Tibial nerve (tissue), 4 donors: ENCODE data around the gene DNM3. TPM values are rescaled to one million over a fixed set of nuclear protein-coding genes. Genes with fewer than 3 reads are reported as not detected.

Experiments used
- DNase-seq, 2 donors: peaks; one replicate each; pipeline ENCODE4 v3.0.0-alpha.2; 2019; ENCODE audit warnings: low spot score in 2 of 2
- H3K27ac ChIP-seq, 4 donors: fragments of 200-600 bp; sonication (generic) in 3 of 4; one replicate each; pipeline ENCODE4 v1.5.1; 2017 to 2019; ENCODE audit warnings: mild to moderate bottlenecking in 1 of 4
- H3K27me3 ChIP-seq, 2 donors: fragments of 200-600 bp; sonication (generic) in 1 of 2; one replicate each; pipeline versions ENCODE4 v1.5.1 to v1.6.0; 2017 to 2019
- H3K36me3 ChIP-seq, 3 donors: fragments of 200-600 bp; sonication (generic); one replicate each; pipeline ENCODE4 v1.5.1; 2018 to 2019
- H3K4me1 ChIP-seq, 4 donors: fragments of 200-600 bp; sonication (generic) in 3 of 4; one replicate each; pipeline ENCODE4 v1.5.1; 2017 to 2019
- H3K4me3 ChIP-seq, 4 donors: fragments of 200-600 bp; sonication (generic) in 3 of 4; one replicate each; pipeline ENCODE4 v1.5.1; 2017 to 2019; ENCODE audit warnings: mild to moderate bottlenecking in 1 of 4, moderate library complexity in 1 of 4
- H3K9me3 ChIP-seq, 4 donors: fragments of 200-600 bp; sonication (generic) in 3 of 4; one replicate each; pipeline ENCODE4 v1.5.1; 2017 to 2019
- CTCF ChIP-seq, 5 experiments: fragments of 200-600 bp in 3 of 5; fragments of 450-650 bp in 2 of 5; sonication (generic) in 3 of 5; IDR thresholded peaks; one replicate each; pipeline ENCODE4 v1.5.1; 2016 to 2019; ENCODE audit warnings: antibody characterized with exemption in 5 of 5, mild to moderate bottlenecking in 3 of 5, moderate library complexity in 2 of 5
- EP300 ChIP-seq, 2 donors: sonication (generic); formaldehyde crosslinking; IDR thresholded peaks; one replicate each; pipeline ENCODE4 v1.6.1; 2017; ENCODE audit warnings: antibody characterized with exemption in 2 of 2, mild to moderate bottlenecking in 1 of 2
- POLR2A ChIP-seq, 2 donors: fragments of 450-650 bp; IDR thresholded peaks; one replicate each; pipeline ENCODE4 v1.6.1; 2017; ENCODE audit warnings: antibody characterized with exemption in 2 of 2, mild to moderate bottlenecking in 2 of 2, moderate library complexity in 2 of 2
- WGBS, 2 donors: methylation state at CpG; one replicate each; pipeline ENCODE4 v1.1.5; 2018; 5-methylcytosine and 5-hydroxymethylcytosine counted together
- total RNA-seq, 4 donors: library from RNA; depleted of rRNA; stranded (reverse); fragments of >200 nt; gene quantifications; one replicate each; pipeline ENCODE4 v1.1.0, GENCODE V29; 2016

DNM3 gene
- total RNA-seq, 4 donors from 2014 or later: 9.8 to 15.3 (median 12.3) TPM

- Histone ChIP-seq H3K4me1 (peaks cover 0 to 16% (median 3%) of the 10 kb centered on the region in 4 donors), H3K36me3 (no peaks in the 10 kb centered on the region), H3K27ac (no peak overlapping the region), H3K27me3 (no peaks in the 10 kb centered on the region), H3K9me3 (no peaks in the 10 kb centered on the region), H3K4me3 (no peak overlapping the region)
- DNase-seq: no peak
- TF ChIP-seq CTCF (IDR thresholded peaks at IDR 0.05) (no peak), POLR2A (IDR thresholded peaks at IDR 0.05) (no peak), EP300 (IDR thresholded peaks at IDR 0.05) (no peak)
- WGBS, 2 donors: 80 to 88% methylated on average over 1 of the region's 1 CpG
Observed at GRCh38 chr1:172176206-172176605, 334.9 kb downstream of the DNM3 start.

GRCh38 chr1:172177849-172178248 is 336.6 kb downstream of the DNM3 start:
- H3K27me3 ChIP-seq: no peaks in the 10 kb centered on the region
- no peaks in the 10 kb centered on the region for H3K36me3 ChIP-seq
- 94 to 95% methylated on average over 2 of the region's 2 CpGs for WGBS, 2 donors
- H3K4me3 ChIP-seq: no peak overlapping the region
- no peak overlapping the region for H3K27ac ChIP-seq
- H3K9me3 ChIP-seq: no peaks in the 10 kb centered on the region
- no peak for DNase-seq
- H3K4me1 ChIP-seq: peaks cover 0 to 26% (median 12%) of the 10 kb centered on the region in 4 donors
- TF ChIP-seq EP300 (IDR thresholded peaks at IDR 0.05) (no peak), CTCF (IDR thresholded peaks at IDR 0.05) (no peak), POLR2A (IDR thresholded peaks at IDR 0.05) (no peak)

- H3K4me1 ChIP-seq: peaks cover 0 to 26% (median 12%) of the 10 kb centered on the region in 4 donors
- TF ChIP-seq EP300 (IDR thresholded peaks at IDR 0.05) (no peak), CTCF (IDR thresholded peaks at IDR 0.05) (no peak), POLR2A (IDR thresholded peaks at IDR 0.05) (no peak)
- no peaks in the 10 kb centered on the region for H3K27me3 ChIP-seq
- H3K9me3 ChIP-seq: no peaks in the 10 kb centered on the region
- no peak for DNase-seq
- 93 to 95% methylated on average over 2 of the region's 2 CpGs for WGBS, 2 donors
- H3K4me3 ChIP-seq: no peak overlapping the region
- no peak overlapping the region for H3K27ac ChIP-seq
- no peaks in the 10 kb centered on the region for H3K36me3 ChIP-seq
Observed at GRCh38 chr1:172178886-172179285, 337.6 kb downstream of the DNM3 start.

GRCh38 chr1:172179918-172180317 is 338.6 kb downstream of the DNM3 start:
- Histone ChIP-seq H3K4me1 (peaks cover 0 to 30% (median 14%) of the 10 kb centered on the region in 4 donors), H3K36me3 (no peaks in the 10 kb centered on the region), H3K27me3 (no peaks in the 10 kb centered on the region), H3K4me3 (no peak overlapping the region), H3K27ac (peak overlapping the region; percentile 64 to 95 (median 81)), H3K9me3 (no peaks in the 10 kb centered on the region)
- TF ChIP-seq EP300 (IDR thresholded peaks at IDR 0.05) (no peak), CTCF (IDR thresholded peaks at IDR 0.05) (no peak), POLR2A (IDR thresholded peaks at IDR 0.05) (no peak)
- DNase-seq: no peak
- 44 to 59% methylated on average over 3 of the region's 3 CpGs for WGBS, 2 donors

GRCh38 chr1:172180501-172181285 is 339.4 kb downstream of the DNM3 start:
- H3K9me3 ChIP-seq: no peaks in the 10 kb centered on the region
- DNase-seq: peak; percentile 16 to 31
- no peaks in the 10 kb centered on the region for H3K36me3 ChIP-seq
- H3K27ac ChIP-seq: peak overlapping the region; percentile 64 to 95 (median 81)
- WGBS, 2 donors: 10 to 12% methylated on average over 4 of the region's 4 CpGs
- no peak for TF ChIP-seq POLR2A (IDR thresholded peaks at IDR 0.05)
- peak in 1 of 2 donors; percentile 37 for TF ChIP-seq EP300 (IDR thresholded peaks at IDR 0.05)
- no peak for TF ChIP-seq CTCF (IDR thresholded peaks at IDR 0.05)
- peak overlapping the region in 3 of 4 donors; percentile 1 to 26 (median 10) for H3K4me3 ChIP-seq
- no peaks in the 10 kb centered on the region for H3K27me3 ChIP-seq
- peaks cover 0 to 38% (median 19%) of the 10 kb centered on the region in 4 donors for H3K4me1 ChIP-seq
